Measurements from ENCODE around the gene CABCOCO1.

Gene CABCOCO1

DNA sequence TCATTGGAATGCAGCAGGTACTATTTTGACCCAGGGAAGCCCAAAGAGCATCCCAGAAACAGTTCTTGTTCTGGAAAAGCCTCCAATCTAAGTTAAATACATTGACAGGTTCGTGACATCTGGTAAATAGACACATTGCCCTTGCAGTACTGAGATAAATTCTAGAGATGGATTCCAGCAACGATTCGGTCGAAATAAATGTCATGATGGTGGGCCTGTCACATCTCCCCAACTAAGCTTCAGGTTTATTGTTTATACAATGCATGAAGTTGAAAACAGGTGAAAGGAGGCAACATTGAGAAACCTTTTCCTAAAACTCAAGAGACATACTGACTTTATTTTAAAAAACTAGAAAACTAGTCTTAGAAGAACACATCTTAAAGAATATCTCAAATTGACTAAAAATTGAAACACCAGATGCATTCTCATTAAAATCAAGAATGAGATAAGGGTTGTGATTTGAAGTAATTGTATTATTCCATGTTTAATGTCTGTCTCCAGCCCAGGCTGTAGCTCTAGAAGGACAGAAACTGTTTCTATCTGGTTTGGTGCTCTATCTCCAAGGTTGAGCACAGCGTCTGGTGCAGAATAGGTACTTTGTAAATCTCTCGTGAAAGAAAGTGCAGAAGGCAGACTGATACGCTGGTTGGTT lies 114.0 kb downstream of the CABCOCO1 start:
- no peak for DNase-seq (ENCODE audit: low read depth)
- TF ChIP-seq, protein P1, sequence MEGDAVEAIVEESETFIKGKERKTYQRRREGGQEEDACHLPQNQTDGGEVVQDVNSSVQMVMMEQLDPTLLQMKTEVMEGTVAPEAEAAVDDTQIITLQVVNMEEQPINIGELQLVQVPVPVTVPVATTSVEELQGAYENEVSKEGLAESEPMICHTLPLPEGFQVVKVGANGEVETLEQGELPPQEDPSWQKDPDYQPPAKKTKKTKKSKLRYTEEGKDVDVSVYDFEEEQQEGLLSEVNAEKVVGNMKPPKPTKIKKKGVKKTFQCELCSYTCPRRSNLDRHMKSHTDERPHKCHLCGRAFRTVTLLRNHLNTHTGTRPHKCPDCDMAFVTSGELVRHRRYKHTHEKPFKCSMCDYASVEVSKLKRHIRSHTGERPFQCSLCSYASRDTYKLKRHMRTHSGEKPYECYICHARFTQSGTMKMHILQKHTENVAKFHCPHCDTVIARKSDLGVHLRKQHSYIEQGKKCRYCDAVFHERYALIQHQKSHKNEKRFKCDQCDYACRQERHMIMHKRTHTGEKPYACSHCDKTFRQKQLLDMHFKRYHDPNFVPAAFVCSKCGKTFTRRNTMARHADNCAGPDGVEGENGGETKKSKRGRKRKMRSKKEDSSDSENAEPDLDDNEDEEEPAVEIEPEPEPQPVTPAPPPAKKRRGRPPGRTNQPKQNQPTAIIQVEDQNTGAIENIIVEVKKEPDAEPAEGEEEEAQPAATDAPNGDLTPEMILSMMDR (conservative IDR thresholded peaks at IDR 0.05; ENCODE audit: low read depth, low read length): no peak
- H3K4me3 ChIP-seq (ENCODE audit: low read length): no peak overlapping the region

DNA sequence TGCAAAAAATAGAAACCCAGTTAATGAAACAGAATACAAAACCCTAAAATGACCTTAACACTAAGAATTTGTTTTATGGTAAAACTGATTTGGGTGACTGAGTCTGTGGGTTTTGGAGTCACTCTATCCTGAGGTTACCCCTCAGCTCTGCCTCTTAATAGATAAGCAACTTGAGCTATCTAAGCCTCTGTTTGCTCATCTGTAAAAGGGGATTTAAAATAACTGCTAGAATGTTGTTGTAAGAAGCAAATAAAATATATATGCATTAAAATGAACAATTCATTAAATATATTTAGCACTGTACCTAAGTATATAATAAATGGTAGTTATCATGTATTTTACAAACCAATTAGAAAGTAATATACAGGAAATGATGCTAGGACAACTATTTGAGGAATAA lies 115.4 kb downstream of the CABCOCO1 start:
- no peak overlapping the region for H3K4me3 ChIP-seq (ENCODE audit: low read length)
- DNase-seq (ENCODE audit: low read depth): no peak
- TF ChIP-seq, protein P1 (conservative IDR thresholded peaks at IDR 0.05; ENCODE audit: low read depth, low read length): no peak

DNA sequence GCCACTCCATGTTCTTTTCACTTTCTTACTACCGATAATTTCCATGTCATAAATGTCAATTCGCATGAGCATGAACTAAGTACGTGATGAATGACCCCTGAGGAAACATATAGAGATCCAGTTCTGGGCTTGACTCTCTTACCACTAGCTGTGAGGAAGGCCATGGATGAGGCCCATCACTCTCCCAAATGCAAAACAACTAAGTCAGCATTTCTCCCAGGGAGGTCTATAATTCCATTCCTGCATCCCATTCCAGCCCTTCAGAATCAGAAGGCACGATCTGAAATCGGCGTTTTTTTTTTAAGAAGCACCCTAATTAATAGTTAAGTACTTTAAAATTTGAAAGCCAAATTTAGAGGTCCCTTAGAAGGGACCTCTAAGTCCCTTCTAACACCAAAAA lies 116.5 kb downstream of the CABCOCO1 start:
- TF ChIP-seq, protein P1 (conservative IDR thresholded peaks at IDR 0.05; ENCODE audit: low read depth, low read length): no peak
- no peak overlapping the region for H3K4me3 ChIP-seq (ENCODE audit: low read length)
- DNase-seq (ENCODE audit: low read depth): no peak

DNA sequence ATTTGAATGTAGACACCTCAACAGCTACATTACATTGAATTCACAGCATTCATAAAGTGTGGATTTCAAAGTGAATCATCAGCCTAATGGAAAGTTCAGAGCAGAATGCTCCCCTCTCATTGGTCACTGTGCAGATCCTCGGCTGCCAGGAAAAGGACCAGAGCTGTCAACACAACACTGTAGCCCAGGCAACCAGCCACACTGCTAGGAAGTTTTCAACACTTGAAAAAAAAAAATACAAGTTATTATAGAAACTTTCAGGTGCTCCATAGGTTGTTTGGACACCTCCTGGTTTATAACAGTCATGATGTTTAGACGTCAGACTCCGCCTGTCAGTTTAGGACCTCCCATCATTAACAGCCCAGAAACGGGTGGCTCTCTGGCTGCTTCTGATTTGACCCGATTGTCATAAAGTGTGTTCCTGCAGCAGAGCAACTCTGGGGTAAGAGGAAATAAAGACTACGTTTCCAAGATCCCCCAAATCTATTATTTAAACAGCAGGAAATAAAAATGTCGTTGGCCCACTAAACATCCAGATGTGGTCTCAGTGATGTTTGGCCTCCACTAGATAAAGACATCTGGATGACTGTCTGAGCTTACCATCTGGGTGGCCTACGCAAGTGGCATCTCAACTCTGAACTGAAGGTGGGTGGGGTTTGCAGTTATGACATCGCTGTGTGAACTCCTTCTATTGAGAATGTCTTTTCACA lies 117.4 kb downstream of the CABCOCO1 start:
- DNase-seq (ENCODE audit: low read depth): peak; percentile 94
- TF ChIP-seq, protein P1 (conservative IDR thresholded peaks at IDR 0.05; ENCODE audit: low read depth, low read length): no peak
- H3K4me3 ChIP-seq (ENCODE audit: low read length): no peak overlapping the region

DNA sequence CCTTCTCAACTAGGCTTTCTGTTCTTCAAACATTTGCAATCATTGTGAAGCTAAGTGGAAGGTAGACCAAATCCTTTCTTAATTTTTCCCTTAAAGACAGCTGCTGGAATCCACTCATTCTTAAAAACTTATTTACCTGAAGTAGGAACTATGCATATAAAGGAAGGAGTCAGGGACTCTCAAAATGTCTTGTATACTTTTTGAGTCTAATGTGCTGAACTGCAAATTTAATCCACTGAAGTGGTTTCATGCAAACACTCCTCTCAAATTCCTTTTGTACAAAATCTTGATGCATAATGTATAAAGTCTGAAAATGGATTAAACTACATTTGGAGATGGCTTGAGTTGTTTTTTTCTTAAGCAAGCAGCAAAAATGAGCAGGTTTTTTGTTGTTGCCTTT lies 118.0 kb downstream of the CABCOCO1 start:
- DNase-seq (ENCODE audit: low read depth): no peak
- H3K4me3 ChIP-seq (ENCODE audit: low read length): no peak overlapping the region

DNA sequence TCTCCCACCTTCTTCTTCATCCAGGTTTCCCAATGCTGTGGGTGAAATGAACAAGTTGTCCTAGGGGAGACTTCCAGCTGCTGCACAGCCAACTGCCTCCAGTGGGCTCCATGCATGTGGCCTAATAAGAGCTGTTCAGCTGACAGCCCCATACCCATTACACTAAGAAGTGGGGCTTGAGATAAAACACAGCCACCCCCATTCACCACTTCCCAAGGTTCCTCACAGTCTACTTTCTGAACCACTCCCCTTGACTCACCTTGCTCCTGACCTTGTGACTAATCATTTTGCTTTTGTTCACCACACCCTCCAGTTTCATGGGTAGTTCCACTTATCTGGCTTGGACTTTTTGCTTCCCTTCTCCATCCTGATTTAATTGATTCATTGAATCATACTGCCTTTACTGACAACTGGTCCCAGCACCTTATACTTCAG lies 119.3 kb downstream of the CABCOCO1 start:
- H3K4me3 ChIP-seq (ENCODE audit: low read length): no peak overlapping the region
- TF ChIP-seq, protein P1 (conservative IDR thresholded peaks at IDR 0.05; ENCODE audit: low read depth, low read length): no peak
- DNase-seq (ENCODE audit: low read depth): no peak

More for the DNA sequence above, 118.0 kb downstream of the CABCOCO1 start:
- TF ChIP-seq, protein P1 (conservative IDR thresholded peaks at IDR 0.05; ENCODE audit: low read depth, low read length): no peak

Data from retinal pigment epithelial cell (primary cell).